Stimulated activated CD4-positive, alpha-beta T cell treated with anti-CD3 and anti-CD28 coated beads, Interleukin-1b, Interleukin-23, amount 100 ng/mL, for 48 hours (primary cell): ENCODE data around the gene EIF1AX.

Source experiments
- DNase-seq: peaks from one replicate; pipeline ENCODE4 v3.0.0-alpha.2; 2020

EIF1AX gene

GRCh38 chrX:20124964-20125363, 16.7 kb downstream of the EIF1AX start:
- DNase-seq = no peak

DNA sequence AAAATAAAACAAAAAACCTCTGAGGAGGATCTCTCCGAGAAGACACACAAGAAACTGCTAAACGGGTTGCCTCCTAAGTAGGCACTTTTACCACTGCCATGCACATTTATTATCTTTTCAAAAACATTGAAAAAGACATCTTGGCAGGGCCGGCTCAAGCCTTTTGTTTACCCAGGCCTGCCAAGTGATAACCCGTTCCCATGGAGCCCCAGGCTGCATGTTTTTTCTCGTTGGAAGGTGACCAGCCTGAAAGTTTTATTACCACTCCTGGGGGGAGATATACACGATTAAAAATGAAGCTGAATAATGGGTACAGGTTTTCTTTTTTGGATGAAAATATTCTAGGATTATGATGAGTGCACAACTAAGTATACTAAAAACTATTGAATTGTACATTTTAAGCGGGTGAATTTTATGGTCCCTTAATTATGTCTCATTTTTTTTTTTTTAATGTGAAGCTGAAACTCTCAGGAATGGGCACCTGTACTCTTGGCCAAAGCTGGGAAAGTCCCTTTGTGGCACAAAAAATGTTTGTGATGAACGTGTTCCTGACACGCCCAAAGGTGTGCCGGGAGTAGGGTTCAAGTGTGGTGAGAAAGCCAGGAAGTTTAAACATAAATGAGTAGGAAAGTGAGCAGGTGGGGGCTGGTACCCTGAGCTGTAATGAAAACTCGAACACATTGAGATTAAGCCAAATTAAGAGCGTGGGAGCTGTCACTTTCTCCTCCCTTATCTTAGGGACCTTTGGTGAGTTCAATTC, 23.4 kb downstream of the EIF1AX start:
- DNase-seq = no peak

GRCh38 chrX:20116577-20117240, 24.9 kb downstream of the EIF1AX start, which contains the start of gene MAP7D2:
Gene MAP7D2 (minus strand): TSS chrX:20116907. CDS start chrX:20116879, 28 bp downstream.
- DNase-seq = no peak

DNA sequence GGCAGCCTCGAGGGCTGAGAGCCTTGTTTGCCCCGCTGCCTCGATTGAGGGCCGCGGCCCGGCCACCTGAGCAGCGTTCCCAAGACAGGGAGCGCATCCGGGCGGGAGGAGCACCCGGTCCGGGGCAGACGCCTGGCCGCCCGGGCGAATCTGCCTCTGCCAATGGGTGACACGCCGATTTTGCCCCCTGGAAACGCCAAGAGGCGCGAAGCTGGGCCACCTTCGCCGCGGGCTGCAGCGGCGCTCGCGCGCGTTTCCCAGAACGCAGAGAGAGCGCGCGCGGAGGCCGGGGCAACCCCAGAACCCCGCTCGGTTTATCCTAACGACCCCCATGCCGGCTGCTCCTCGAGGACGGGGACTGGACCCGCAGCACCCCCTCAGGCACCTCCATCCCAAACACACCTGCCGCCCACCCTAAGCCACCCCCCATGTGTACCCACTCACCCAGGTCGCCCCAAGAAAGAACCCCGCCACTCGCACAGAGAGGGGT, 25.5 kb downstream of the EIF1AX start:
- no peak for DNase-seq

GRCh38 chrX:20112022-20112774, 29.4 kb downstream of the EIF1AX start:
- DNase-seq = no peak

DNA sequence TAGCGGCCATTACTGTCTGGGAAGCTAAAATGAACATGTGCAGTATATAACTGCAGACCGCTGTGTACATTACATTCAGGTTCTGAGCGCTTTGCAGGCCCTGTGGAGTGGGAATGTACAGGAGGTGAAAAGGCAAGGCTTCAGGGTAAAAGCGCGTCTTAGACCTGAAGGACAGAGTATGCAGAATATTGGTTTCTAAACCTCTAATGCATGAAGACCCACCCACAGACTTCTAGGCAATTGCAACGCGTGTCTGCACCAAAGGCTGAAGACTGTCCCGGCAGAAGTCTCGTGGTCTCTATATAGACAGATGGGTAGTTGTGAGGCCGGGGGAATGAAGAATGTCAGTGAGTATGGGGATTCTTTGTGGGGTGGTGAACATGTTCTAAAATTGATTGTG, 30.4 kb downstream of the EIF1AX start:
- DNase-seq = no peak

DNA sequence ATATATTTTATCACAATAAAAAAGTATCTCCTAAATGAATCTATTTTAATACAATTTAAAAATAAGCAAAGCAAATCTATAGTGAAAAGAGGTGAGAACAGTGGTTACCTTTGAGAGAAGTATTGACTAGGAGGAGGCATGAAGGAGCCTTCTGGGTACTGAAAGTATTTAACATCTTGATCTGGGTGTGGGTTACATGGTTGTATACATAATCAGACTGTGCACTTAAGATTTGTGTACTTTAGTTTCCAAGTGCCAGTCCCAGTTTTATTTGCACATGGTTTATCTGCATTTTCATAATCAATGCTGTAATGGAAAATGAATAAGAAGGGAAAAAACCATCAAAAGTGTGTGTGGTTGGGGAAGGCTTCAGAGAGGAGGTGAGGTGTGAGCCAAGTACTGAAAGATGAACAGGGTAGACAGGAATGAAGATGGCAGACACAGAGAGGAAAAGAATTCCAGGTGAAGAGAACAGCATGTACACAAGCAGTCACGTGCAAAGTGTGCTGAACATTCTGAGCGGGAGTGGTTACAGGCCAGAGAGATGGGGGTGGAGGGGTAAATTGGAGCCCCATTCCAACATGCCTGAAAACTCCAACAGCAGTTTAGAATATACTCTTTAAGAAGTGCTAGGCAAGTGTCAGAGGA, 39.6 kb downstream of the EIF1AX start:
- no peak for DNase-seq

GRCh38 chrX:20091499-20091898, 50.1 kb downstream of the EIF1AX start:
- no peak for DNase-seq

GRCh38 chrX:20089845-20090244, 51.8 kb downstream of the EIF1AX start:
- no peak for DNase-seq

DNA sequence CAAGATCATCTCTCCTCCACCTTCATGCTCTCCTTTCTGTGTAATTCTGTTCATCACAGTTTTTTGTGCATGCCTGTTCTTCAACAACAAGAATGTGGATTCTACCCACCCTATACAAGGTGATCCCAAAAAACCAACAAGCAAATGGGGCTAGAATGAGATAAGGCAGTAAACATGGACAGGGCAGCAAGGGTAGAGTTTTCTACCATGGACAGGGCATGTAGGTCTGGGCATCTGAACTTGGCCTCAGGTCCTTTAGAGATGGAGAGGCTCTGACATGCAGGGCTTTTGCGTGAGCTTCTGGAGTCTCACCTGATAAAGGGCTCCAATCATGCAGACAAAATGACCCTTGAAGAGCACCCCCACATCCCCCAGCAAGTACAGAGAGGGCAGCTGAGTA, 61.4 kb downstream of the EIF1AX start:
- DNase-seq = no peak
